ENCODE measurements around the gene SSH3. TPM values are rescaled to one million over a fixed set of nuclear protein-coding genes. Genes with fewer than 3 reads are reported as not detected.
A peak's percentile ranks its signal among the peaks of the same experiment; 100 is the strongest.
"Not testable (repeated sequence)": the region's sequence is repeated elsewhere in the genome, so short reads cannot be mapped to it uniquely, and the experiment has no call there.

Gene SSH3
- total RNA-seq, 1 experiment from 2014 or later = 57.8 TPM

GRCh38 chr11:67260885-67261639 lies 42.3 kb upstream of the SSH3 start:
- H3K9me3 ChIP-seq (ENCODE audit: control insufficient read depth in 1 of 2, insufficient read depth in 1 of 2, low read depth in 1 of 2, low read length in 2 of 2); H4K20me1 ChIP-seq (ENCODE audit: insufficient read depth); intact Hi-C loops (cut with micrococcal nuclease); DNase-seq (ENCODE audit: low read depth, low spot score); H3K27ac ChIP-seq (ENCODE audit: low read depth, low read length); H3K9me2 ChIP-seq (ENCODE audit: insufficient read depth); H3K36me3 ChIP-seq (ENCODE audit: control insufficient read depth in 1 of 2, insufficient read depth in 2 of 2, low read length in 2 of 2); BruUV-seq (replicated peaks); H3K27me3 ChIP-seq (ENCODE audit: insufficient read depth, low read length); H3K79me2 ChIP-seq (ENCODE audit: insufficient read depth, low read length): not testable (repeated sequence)
- ChIA-PET POLR2A (interaction anchor here (0.6 to 1.9 kb wide), 3 partner anchors 21 to 114 kb away, joined by 3 to 7 read pairs (median 5); no protein-coding TSS in a partner anchor), RAD21 (ENCODE audit: low non-redundant PET in 1 of 2, low total read pairs in 2 of 2, uncharacterized antibody in 2 of 2, unreplicated experiment in 2 of 2) (interaction anchor here in 1 of 2 experiments (0.6 to 1.6 kb wide), 4 partner anchors 56 to 121 kb away, joined by 3 to 11 read pairs (median 4); no protein-coding TSS in a partner anchor), CTCF (interaction anchor here (0.6 to 4.2 kb wide), 18 partner anchors 8 to 211 kb away, joined by 3 to 60 read pairs (median 4); partner anchors contain the start of gene SSH3)
- H3K9ac ChIP-seq (ENCODE audit: low read length) = peak overlapping the region; percentile 54; the same call in 1 of the 2 replicates
- peak; percentile 21; the same call in 1 of the 2 replicates for TF ChIP-seq POLR2AphosphoS5 (IDR thresholded peaks at IDR 0.05; ENCODE audit: low read depth, low read length)
- H2AFZ ChIP-seq (ENCODE audit: low read depth, low read length, poor library complexity, severe bottlenecking) = peak overlapping the region; percentile 97
- peak overlapping the region; percentile 32 to 51 for H3K4me3 ChIP-seq (replicated peaks in 1 of 2; ENCODE audit: low read depth in 1 of 2, low read length in 2 of 2)
- peaks cover 9 to 34% of the 10 kb centered on the region in 2 experiments; a peak in 3 of 4 replicates for H3K4me1 ChIP-seq (ENCODE audit: control insufficient read depth in 1 of 2, insufficient read depth in 2 of 2, low read length in 2 of 2)
- H3K4me2 ChIP-seq (ENCODE audit: low read length) = peak overlapping the region; percentile 90
- peak; percentile 57 for ATAC-seq

- no peak overlapping the region for H3K9ac ChIP-seq (ENCODE audit: low read length)
- no peak overlapping the region for H2AFZ ChIP-seq (ENCODE audit: low read depth, low read length, poor library complexity, severe bottlenecking)
- ChIA-PET POLR2A (interaction anchor here (0.6 to 1.9 kb wide), 4 partner anchors 22 to 113 kb away, joined by 3 to 7 read pairs (median 4); no protein-coding TSS in a partner anchor), CTCF (interaction anchor here (0.6 to 4.2 kb wide), 21 partner anchors 8 to 212 kb away, joined by 3 to 60 read pairs (median 4); partner anchors contain the start of gene SSH3), RAD21 (ENCODE audit: low non-redundant PET in 1 of 2, low total read pairs in 2 of 2, uncharacterized antibody in 2 of 2, unreplicated experiment in 2 of 2) (interaction anchor here (0.6 to 1.6 kb wide), 6 partner anchors 56 to 121 kb away, joined by 3 to 11 read pairs (median 4); no protein-coding TSS in a partner anchor)
- no peaks in the 10 kb centered on the region for H4K20me1 ChIP-seq (ENCODE audit: insufficient read depth)
- peak overlapping the region; percentile 90 for H3K4me2 ChIP-seq (ENCODE audit: low read length)
- H3K4me3 ChIP-seq (replicated peaks in 1 of 2; ENCODE audit: low read depth in 1 of 2, low read length in 2 of 2) = peak overlapping the region in 1 of 2 experiments; percentile 51; a peak in 2 of 4 replicates
- intact Hi-C loops (cut with micrococcal nuclease) = no loop called here
- no peaks in the 10 kb centered on the region for H3K9me3 ChIP-seq (ENCODE audit: control insufficient read depth in 1 of 2, insufficient read depth in 1 of 2, low read depth in 1 of 2, low read length in 2 of 2)
- H3K4me1 ChIP-seq (ENCODE audit: control insufficient read depth in 1 of 2, insufficient read depth in 2 of 2, low read length in 2 of 2) = peaks cover 9 to 35% of the 10 kb centered on the region in 2 experiments; a peak in 3 of 4 replicates
- no peaks in the 10 kb centered on the region for H3K27me3 ChIP-seq (ENCODE audit: insufficient read depth, low read length)
- ATAC-seq (no peak; the same call in 1 of the 2 replicates), DNase-seq (ENCODE audit: low read depth, low spot score) (no peak)
- no peaks in the 10 kb centered on the region; a peak in 1 of 4 replicates for H3K36me3 ChIP-seq (ENCODE audit: control insufficient read depth in 1 of 2, insufficient read depth in 2 of 2, low read length in 2 of 2)
- no peaks in the 10 kb centered on the region for H3K9me2 ChIP-seq (ENCODE audit: insufficient read depth)
- TF ChIP-seq EZH2phosphoT487 (IDR thresholded peaks at IDR 0.05; ENCODE audit: borderline replicate concordance) (no peak), CTCF (IDR thresholded peaks at IDR 0.05 in 2 of 3, conservative IDR thresholded peaks at IDR 0.05 in 1 of 3; ENCODE audit: borderline replicate concordance in 1 of 3, insufficient read depth in 1 of 3, low read depth in 2 of 3, low read length in 2 of 3) (peak in 2 of 3 experiments; percentile 41 to 50; a peak in 4 of 6 replicates)
- peaks cover under 1% of the 10 kb centered on the region; the same call in 1 of the 2 replicates for H3K79me2 ChIP-seq (ENCODE audit: insufficient read depth, low read length)
- no peak overlapping the region for H3K27ac ChIP-seq (ENCODE audit: low read depth, low read length)
- BruUV-seq (replicated peaks) = no TSS peak
These were observed 41.7 kb upstream of the SSH3 start for GRCh38 chr11:67261640-67261945.

All from HCT116 (cell line).